Astrocyte of the spinal cord (primary cell): ENCODE results near the gene HFM1.

Experiments used
- DNase-seq: peaks from one replicate; pipeline ENCODE4 v3.0.0; 2011; ENCODE audit warnings: low read depth, low spot score
- H3K4me3 ChIP-seq: 2 replicates; pipeline ENCODE4 v1.5.1; 2011; ENCODE audit warnings: low read depth, mild to moderate bottlenecking, low read length, moderate library complexity
- in situ Hi-C: cut with HindIII; loops from 2 replicates; pipeline ENCODE4 v1.10.0; 2017; ENCODE audit warnings: low sequenced_read_pairs
- TF ChIP-seq, protein P1 (sequence below): IDR thresholded peaks from 2 replicates; pipeline ENCODE4 v1.5.1; 2012; ENCODE audit warnings: low read depth, mild to moderate bottlenecking, low read length, inconsistent platforms

HFM1 gene

DNA sequence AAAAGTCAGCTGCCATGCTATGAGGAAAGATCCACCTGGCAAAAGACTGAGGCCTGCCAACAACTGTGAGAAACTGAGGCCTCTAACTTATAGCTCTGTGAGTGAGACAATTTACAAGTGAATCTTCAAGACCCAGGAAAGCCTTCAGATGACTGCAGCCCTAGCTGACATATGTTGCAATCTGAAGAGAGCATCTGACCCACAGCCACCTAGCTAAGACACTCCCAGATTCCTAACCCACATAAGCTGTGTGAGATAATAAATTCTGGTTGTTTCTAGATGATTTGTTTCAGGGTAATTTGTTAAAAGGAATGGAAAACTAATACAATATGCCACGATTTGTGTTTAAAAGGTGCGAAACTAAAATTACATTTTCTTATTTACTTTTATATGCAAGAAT lies 55.1 kb downstream of the HFM1 start:
- no peak for DNase-seq
- in situ Hi-C loops, result no loop called here
- TF ChIP-seq, protein P1, sequence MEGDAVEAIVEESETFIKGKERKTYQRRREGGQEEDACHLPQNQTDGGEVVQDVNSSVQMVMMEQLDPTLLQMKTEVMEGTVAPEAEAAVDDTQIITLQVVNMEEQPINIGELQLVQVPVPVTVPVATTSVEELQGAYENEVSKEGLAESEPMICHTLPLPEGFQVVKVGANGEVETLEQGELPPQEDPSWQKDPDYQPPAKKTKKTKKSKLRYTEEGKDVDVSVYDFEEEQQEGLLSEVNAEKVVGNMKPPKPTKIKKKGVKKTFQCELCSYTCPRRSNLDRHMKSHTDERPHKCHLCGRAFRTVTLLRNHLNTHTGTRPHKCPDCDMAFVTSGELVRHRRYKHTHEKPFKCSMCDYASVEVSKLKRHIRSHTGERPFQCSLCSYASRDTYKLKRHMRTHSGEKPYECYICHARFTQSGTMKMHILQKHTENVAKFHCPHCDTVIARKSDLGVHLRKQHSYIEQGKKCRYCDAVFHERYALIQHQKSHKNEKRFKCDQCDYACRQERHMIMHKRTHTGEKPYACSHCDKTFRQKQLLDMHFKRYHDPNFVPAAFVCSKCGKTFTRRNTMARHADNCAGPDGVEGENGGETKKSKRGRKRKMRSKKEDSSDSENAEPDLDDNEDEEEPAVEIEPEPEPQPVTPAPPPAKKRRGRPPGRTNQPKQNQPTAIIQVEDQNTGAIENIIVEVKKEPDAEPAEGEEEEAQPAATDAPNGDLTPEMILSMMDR, result no peak
- no peak overlapping the region for H3K4me3 ChIP-seq

DNA sequence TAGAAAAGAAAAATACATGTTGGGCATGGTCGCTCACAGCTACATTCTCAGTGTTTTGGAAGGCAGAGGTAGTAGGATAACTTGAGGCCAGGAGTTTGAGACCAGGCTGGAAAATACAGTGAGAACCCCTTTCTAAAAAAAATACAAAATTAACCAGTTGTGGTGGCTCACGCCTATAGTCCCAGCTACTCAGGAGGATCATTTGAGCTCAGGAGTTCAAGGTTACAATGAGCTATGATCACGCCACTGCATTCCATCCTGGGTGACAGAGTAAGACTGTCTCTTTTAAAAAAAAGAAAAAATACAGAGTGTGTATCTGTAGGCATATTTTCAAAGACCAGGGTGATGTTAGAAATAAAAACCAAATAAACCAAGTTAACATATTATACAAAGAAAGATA lies 57.8 kb downstream of the HFM1 start:
- no peak for DNase-seq
- in situ Hi-C loops, result no loop called here
- H3K4me3 ChIP-seq, result no peak overlapping the region
- TF ChIP-seq, protein P1, result no peak

DNA sequence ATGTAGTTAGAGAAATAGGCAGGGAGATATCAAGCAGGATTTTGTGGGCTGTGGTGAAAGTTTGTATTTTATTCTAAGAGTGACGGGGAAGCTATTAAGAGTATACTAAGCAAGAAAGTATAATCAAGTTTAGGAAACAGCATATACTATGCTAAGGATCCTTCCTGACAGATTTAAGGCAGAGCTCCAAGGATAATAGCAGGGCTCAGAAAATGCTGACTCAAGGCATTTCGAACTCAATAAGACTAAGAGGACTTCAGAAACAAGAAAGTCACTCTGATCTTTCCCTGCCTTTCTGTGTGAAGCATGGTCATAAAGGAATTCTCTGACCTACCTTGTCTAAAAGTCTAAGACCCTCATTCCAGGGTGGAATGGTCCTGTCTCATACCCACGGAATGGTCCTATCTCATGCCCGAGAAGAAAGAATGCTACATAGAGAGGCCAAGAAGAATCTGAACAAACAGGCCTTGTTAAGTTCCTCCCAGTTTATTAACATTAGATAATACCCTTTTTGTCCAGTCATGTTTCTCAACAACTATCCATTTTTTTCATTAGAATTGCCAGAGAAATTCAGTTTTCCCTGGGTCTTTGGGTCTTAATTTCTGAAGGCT lies 59.1 kb downstream of the HFM1 start:
- TF ChIP-seq, protein P1, result no peak
- in situ Hi-C loops, result no loop called here
- no peak overlapping the region for H3K4me3 ChIP-seq
- peak; percentile 13 for DNase-seq

DNA sequence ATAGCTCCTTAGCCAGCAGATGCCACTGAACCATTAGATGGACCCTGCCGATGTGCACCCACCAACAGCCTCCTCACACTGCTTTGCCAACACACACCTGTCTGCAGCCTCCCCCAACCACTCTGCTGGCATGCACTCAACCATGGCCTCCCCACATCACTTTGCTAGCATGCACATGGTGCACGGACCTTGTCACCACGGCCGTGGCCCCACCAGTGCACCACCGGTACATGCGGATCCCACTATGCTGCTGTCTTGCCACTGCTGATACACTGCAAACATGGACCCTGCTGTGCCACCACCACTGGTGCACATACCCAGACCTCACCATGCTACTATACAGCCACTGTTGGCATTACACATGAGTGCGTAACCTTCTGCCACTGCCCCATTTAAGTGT lies 66.1 kb downstream of the HFM1 start:
- in situ Hi-C loops, result no loop called here
- H3K4me3 ChIP-seq, result no peak overlapping the region
- no peak for DNase-seq
- TF ChIP-seq, protein P1, result no peak

DNA sequence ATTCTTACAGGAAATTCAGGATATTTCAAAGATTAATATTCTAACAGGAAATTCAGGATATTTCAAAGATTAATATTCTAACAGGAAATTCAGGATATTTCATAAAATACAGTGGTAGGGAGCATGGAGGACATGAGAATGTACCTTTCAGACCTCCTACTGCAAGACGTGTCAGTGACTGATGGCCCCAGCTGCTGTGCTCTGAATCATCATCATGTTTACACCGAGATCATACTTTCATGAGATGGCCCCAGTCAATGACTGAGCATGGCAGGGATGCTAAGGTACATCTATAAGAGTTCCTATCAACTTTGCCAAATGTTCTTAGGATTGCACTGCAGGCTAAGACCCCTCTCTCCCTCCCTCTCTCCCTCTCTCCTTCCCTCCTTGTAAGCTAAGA lies 69.0 kb downstream of the HFM1 start:
- H3K4me3 ChIP-seq, result no peak overlapping the region
- no peak for DNase-seq
- in situ Hi-C loops, result no loop called here
- TF ChIP-seq, protein P1, result no peak

DNA sequence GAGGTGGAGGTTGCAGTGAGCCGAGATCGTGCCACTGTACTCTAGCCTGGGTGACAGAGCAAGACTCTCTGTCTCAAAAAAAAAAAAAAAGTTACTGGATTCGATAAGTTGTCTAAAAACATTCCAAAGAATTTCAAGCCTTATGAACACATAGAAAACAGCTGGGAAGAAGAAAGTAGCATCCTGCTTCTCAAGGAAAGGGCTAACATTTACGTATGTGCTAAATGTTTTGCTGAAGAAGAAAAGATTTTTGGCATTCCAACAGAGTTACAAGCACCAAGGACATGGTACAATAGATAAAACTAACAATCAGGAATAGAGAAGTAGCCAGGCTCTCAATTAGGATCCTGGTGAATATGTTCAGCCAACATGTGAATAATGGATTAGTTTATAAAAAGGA lies 69.8 kb downstream of the HFM1 start:
- DNase-seq, result no peak
- TF ChIP-seq, protein P1, result no peak
- in situ Hi-C loops, result no loop called here
- H3K4me3 ChIP-seq, result no peak overlapping the region

DNA sequence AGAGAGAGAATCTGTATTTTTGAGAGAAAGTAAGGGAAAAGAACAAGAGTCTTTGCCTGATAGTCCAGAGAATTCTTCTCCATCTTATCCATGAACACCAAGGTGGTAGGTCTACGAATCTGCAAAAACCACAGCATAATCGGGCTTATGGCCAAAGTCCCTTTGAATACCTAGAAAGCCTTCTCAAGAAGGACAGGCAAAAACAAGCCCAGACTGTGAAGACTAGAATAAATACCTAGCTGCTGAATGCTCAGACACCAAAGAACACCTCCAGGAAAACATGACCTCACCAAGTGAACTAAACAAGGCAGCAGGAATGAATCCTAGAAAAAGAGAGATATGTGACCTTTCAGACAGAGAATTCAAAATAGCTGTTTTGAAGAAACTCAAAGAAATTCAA lies 79.2 kb downstream of the HFM1 start:
- in situ Hi-C loops, result no loop called here
- TF ChIP-seq, protein P1, result no peak
- H3K4me3 ChIP-seq, result no peak overlapping the region
- no peak for DNase-seq
